NCI-H128 (cell line): ENCODE measurements around the gene ZBTB17.
A peak's percentile ranks its signal among the peaks of the same experiment; 100 is the strongest.
"Not testable (repeated sequence)": the region's sequence is repeated elsewhere in the genome, so short reads cannot be mapped to it uniquely, and the experiment has no call there.

Experiments
- DNase-seq: peaks from one replicate; lab custom pipeline; 2025; ENCODE audit not compliant: unreplicated experiment; lab: John Stamatoyannopoulos, UW

The ZBTB17 gene

DNA sequence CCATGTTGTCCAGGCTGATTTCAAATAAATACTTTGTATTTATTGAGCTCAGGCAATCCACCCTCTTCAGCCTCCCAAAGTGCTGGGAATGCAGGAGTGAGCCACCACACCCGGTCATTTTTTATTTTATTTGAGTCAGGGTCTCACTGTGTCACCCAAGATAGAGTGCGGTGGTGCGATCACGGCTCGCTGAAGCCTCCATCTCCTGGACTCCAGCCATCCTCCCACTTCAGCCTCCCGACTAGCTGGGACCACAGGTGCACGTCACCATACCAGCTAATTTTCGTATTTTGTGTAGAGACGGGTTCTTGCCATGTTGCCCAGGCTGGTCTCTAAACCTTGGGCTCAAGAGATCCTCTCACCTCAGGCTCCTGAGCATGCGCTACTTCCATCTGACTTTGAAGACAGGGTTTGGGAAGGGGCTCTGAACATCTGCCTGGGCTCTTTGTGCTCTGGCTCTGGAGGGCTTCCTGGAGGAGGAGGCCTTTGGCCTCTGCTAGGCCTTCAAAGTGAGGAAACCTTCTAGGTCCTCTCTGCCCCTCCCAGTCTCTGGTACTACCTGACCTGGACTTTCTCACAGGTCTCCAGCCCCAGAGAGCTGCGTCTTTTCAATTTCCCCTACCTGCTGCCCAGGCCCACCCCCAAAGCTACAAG lies 36.2 kb upstream of the ZBTB17 start:
- DNase-seq, result no peak

DNA sequence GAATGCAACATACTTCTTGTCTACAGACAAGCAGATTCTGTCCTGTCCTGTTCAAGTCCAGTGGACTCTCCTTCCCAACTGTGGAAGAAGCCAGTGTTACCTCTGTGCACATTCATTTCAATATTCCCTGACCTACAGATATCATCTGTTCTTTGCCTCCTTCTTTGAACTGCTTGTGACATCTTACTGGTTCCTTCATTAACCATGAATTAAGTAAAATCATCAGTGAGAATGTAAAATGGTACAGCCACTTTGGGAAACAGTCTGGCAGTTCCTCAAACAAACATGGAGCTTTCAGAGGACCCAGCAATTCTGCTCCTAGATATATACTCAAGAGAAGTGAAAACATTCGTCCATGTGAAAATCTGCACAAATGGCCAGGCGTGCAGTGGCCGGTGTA lies 34.9 kb upstream of the ZBTB17 start:
- no peak for DNase-seq

DNA sequence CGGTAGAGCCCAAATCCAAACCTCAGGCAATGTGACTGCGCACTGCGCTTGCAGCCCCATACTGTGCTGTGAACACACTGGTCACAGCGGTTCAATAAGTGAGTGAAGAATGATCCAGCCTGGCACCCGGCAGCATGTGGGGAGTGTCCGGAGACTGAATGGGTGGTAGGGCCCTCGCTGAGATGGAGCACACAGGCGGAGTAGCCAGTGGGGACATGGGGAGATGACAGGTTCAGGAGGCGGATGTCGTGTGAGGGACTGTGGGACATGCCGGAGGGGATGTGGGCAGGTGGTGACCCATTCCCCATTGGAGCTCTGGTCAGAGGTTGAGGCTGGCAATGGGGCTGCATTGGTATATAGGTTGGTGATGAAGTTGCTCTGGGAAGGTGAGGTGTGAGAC lies 33.8 kb upstream of the ZBTB17 start:
- no peak for DNase-seq

DNA sequence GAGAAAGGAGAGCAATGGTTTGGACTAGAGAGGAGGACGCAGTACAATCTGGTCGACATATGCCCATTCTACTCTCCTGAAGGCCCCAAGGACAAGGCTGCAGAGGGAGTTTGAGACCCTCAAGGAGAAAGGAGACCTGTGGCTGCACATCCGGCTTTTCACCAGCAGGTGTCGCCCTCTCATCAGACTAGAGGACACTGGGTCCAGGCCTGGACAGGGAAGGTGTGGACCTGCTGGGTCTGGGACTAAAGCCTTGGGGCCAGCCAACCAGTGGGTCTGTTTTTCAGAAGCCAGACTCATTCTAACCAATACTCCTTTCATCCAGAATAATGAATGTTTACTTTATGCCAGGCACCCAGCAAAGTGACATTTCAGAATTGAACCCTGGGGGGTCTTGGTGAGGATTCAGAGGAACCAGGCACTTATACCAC lies 33.1 kb upstream of the ZBTB17 start:
- peak; percentile 78 for DNase-seq

DNA sequence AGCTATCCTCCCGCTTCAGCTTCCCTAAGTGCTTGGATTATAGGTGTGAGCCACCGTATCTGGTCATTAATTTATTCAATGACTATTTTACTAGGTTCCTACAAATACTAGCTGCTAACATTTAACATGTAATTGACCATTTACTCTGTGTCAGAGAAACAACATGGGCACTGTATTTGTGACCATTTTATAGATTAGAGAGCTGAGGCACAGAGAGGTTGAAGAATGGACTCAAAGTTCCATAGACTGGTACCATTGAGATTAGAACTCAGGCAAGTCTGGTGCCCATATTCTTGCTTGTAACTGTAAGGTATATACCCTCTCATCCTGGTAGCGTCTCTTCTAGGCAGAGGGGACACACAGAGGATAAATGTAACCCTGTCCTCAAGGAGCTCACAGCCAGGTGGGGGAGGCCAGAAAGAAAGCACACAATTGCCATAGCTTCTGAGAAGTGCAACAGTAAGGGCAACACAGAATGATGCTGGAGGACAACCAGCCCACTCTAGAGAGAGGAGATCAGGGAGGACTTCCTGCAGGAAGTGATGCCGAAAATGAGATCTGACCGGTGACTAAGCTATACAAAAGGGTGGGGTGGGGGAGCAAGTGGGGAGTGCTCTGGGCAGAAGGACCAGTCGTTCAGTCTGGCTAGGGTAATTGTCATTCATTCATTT lies 31.9 kb upstream of the ZBTB17 start:
- no peak for DNase-seq

DNA sequence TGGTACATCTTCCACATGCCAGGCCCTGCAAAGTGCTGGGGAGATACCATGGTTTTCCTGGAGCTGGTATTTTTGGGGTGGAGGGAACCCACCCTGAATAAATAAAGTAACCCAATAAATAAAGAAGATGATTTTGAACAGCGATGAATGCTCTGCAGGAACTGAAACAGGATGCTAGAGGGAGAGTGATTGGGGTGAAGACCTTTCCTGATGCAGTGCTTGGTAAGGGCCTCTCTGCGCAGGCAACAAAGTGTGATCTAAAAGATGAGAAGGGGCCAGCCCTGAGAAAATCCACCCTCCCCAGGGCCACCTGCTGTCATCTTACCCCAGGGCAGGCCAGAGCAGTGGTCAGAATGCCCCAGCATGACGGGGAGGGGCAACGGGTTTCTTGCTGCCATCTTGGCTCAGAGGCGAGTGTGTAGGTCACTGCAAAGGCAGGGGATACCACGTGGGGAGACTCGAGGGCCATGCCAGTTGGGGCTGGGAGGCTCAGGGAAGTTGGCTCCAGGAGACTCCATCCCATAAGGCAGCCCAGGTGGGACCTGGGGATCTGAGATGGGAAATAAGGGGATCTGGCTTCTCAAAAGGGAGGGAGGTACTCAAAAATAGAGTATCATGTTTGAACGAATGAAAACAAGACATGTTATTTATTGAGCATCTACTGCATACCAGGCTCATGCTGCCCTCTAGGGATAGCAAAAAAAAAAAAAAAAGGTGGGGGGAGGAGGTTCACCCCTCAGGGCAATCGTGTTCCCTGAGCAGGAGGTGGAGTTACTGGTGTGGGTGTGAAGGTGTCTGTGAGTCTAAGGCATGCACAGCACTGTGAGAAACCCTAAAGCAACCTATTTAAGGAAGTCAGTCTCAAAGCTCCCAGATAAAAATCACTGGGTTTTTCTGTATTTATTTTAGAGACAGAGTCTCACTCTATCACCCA lies 30.9 kb upstream of the ZBTB17 start:
- no peak for DNase-seq

DNA sequence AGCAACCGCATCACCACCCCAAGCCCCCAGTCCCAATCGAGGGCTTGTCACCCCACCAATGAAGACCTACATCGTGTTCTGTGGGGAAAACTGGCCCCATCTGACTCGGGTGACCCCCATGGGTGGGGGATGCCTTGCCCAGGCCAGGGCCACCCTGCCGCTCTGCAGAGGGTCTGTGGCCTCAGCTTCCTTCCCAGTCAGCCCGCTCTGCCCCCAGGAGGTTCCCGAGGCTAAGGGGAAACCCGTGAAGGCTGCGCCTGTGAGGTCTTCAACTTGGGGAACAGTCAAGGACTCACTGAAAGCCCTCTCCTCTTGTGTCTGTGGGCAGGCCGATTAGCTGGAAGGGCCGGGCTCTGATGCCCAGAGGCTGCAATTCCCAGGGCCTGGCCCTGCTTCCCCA lies 30.1 kb upstream of the ZBTB17 start:
- DNase-seq, result no peak

DNA sequence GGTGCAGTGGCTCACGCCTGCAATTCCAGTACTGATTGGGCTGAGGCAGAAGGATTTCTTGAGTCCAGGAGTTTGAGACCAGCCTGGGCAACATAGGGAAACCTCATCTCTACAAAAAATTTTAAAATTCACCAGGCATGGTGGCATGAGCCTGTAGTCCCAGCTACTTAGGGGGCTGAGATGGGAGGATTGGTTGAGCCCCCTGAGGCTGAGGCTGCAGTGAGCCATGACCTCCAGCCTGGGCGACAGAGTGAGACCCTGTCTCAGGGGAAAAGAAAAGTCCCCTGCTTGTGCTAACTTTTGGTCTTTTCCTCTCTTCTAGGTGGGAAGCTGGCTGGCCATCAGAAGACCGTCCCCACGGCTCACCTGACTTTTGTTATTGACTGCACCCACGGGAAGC lies 29.7 kb upstream of the ZBTB17 start:
- no peak for DNase-seq

DNA sequence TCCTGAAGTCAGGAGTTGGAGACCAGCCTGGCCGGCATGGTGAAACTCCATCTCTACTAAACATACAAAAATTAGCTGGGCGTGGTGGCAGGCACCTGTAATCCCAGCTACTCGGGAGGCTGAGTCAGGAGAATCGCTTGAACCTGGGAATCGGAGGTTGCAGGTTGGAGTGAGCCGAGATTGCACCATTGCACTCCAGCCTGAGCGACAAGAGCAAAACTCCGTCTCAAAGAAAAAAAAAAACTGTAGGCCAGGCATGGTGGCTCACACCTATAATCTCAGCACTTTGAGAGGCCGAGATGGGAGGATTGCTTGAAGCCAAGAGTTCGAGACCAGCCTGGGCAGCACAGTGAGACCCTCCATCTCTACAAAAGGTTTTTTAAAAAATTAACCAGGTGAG lies 25.4 kb upstream of the ZBTB17 start:
- DNase-seq, result not testable (repeated sequence)

DNA sequence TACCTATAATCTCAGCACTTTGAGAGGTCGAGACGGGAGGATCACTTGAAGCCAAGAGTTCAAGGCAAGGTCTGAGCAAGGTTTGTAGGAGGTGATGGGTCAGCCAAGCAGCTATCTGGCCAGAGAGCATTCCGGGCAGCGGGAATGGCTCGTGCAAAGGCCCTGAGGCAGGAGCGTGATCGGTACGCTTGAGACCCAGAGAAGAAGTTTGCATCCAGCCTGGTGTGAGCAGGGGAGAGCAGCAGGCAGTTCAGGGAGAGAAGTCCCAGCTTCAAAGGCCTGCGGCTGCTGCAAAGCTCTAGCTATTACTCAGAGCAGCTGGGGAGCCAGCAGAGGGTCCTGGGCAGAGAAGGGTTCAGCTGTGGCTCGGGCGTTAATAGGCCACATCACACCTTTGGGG lies 23.0 kb upstream of the ZBTB17 start:
- no peak for DNase-seq

DNA sequence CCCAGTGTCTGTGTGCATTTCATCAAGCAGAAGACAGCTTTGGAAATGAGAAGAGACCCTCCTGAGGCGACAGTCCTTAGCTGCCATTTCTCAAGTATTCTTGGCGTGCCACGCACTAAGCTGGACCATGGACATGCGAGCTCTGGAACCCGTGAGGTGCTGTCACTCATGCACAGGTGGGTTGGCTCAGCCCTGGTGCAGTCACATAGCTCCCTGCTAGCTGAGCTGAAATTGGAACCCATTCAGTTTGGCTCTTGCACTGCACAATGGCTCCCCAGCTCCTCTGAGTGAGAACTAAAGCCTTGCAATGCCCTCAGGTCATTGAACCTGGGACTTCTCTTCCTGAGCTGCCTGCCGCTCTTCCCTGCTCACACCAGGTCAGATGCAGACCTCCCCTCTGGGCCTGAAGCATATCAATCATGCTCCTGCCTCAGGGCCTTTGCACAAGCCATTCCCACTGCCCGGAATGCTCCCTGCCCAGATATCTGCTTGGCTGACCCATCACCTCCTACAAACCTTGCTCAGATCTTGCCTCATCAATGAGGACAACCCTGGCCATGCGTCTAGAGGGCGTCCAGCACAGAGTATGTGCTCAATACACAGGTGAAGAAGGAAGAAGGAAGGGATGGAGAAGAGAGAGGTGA lies 21.9 kb upstream of the ZBTB17 start:
- no peak for DNase-seq

DNA sequence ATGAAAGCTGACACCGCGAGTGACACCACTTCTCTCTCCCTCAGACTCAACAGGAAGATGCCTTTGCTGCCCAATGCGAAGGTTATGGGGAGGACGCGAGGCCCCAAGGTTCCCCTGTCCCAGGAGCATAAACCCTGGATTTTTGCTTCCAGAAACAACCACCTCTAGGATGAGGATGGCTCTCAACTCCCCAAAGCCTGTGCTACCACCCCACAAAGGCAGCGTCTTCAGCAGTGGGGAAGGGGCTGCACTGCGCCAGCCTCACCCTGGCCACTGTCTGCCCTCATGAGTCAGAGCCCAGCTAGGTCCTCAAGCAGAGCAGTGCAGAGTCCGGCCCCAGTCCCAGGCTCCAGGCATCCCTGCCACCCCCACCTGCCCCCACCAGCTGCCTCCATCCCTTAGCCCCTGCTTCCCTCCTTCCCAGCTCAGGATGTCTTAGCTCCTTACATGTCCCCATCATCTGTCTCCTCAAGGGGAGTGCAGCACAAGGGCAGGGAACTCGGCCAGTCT lies 21.2 kb upstream of the ZBTB17 start:
- no peak for DNase-seq

DNA sequence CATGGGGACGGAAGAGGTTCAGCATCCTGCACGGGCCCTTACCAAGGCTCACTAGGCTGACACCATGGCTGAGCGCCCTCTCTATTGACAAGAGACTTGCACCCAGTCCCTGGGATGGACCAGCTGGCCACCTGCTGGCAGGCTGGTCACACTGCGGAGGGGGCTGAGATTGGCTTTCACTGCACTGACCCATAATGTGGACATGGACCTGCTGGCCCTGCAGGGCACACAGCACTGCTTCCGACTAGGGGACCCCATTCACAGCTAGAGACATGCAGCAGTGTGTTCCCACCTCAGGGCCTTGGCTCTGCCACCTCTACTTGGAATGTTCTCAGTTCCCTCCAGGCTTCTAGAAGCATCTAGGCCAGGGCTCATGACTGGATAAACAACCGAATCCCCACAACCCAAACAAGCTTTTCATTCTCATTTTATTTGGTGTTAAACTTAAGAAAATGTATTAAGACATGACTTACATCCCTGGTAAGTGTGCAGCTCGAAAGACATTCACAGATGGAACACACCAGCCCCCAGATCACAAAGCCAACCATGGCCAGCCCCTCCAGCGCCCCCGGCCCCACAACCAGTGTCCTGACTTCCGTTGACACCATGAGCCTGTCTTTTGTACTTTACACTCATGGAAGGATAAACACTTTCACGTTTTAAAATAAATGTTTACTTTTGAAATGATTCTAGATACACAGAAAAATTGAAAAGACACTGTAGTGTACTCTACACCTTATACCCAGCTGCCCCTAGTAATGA lies 18.9 kb upstream of the ZBTB17 start:
- DNase-seq, result no peak

DNA sequence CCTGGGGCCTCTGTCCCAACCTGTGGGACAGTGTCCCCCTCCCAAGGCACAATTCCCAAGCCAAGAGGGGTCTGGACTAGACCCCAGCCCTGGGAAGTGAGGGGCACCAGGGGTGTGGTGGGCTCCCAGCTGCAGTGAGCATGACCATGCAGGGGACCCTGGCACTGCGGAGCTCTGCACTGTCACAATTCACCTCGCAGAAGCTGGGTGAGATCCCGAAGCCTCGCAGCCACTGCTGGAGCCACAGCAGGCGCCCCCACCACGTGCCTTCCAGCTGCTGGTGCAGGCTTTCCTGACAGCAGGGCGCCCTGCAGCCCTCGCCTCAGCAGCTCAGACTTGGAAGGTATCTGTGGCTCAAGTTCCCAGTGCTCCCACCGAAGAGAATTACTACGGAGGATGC lies 18.2 kb upstream of the ZBTB17 start:
- DNase-seq, result no peak

DNA sequence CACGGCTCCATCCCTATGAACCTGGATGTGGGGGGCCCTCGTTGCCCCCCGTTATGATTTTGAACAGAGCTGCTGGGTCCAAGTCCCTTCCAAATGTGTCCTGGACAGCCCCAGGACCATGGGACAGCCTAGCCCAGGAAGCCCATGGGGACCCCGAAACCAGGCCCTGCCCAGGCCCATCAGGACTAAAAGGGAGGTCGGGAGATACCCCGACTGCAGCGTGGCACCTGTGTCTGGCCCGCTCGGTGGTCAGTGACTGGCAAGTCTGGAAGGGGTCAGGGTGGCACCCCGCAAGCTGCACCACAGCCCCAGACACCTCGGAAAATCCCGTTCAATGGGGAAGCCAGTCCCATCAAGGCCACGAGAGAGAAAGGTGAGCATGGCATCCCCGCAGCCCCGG lies 17.8 kb upstream of the ZBTB17 start:
- DNase-seq, result no peak

DNA sequence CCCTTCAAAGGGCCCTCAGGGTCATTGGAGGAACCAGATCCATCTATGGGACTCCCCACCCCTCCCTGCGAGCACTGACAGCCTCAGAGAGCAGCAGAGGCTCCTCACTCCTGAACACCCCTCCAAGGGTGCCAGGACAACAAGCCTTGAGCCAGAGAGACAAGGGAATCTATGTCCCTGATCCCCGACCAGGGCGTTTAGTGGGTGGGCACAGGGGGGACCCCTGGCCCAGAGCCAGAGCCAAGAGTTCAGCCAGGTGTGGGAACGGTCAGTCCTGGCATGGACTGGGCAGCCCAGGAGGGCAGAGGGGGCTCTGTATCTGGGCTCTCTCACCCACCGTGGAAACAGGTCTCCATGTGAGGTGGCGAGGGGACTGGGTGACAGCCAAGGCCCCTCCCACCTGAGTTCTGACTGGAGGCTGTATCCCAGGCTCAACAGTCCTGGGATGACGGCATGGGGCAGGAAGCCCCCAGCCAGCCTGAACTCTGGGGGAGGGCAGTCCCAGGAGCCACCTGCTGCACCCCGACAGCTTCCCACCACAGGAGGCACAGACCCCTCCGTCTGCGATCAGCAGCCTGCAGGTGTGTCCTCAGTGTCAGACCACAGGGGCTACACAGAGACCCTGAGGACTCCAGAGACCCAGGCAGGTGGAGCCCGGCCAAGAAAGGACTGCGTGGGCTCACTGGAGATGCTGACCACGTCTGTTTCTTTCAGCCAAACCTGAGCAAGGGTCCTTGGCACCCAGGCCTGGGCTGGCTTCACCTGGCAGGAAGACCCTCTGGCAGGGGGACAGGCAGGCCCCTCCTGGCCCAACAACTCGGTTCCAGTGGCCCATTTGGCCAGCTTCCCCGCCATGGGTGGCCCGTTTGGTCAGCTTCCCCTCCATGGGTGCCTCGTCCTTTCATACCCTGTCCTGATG lies 16.9 kb upstream of the ZBTB17 start:
- DNase-seq, result no peak

DNA sequence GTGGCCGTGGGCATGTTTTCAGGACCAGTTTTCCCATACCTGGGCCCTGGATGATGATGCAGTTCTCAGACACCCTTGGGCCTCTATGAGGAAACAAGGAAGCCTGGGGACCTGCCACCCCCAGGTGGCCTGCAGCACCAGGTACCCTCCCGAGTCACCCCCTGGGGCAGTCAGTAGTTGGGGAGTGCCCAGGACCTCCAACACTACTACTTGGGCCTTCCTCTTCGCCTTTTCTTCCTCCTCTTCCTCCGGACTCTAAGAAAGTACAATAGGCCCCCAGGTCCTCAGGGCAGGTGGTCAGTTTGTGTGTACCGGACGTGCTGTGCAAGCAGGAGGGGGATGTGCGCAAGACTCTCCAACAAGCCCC lies 16.3 kb upstream of the ZBTB17 start:
- no peak for DNase-seq

DNA sequence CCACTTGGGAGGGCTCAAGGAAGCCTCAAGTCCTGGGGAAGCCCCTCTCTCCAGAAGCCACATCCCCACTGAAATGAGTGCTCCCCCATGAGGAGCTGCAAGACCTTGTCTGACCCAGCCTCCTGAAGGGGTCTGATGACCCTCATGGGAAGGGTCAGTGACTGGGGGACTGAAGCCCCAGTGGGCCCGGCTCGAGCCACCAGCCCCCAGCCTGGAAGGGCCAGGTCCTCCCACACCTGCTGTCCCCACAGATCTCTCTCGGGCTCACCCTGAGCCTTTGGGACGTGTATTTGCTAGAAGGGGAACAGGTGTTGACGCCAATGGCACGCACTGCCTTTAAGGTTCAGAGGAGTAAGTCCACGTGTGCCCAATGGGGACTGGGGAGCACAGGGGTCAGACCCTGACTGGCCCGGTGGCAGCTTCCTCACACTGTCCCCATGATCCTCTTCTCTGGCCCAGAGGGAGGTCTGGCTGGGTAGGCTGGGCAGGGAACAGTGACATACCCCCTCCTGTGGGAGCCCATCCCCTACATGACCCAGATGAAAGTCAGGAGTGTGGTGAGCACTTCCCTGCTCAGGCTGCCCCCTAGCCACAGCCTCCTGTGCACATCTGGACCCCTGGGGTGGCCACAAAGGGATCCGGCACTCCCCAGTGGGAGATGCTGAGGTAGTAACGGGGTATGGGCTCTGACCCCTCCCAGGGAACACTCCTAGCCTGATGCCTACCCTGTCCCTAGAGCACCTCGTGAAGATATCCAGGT lies 15.7 kb upstream of the ZBTB17 start:
- DNase-seq, result no peak

DNA sequence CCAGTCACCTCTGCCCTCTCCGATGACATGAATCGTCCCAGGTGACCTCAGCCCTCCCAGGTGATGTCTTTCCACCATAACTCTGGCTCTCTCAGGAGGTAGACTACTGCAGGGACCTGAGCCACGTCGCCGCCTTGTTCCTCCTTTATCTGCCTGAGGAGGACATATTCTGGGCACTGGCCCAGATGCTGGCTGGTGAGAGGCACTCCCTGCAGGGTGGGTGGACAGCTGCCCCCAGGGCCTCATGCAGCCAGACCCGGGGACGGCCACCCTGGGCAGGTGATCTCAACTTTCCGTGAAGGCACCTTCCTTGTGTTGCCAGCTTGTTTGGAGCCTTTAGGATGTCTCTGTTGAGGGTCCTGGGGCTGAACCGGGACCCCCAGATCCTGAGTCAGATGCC lies 13.9 kb upstream of the ZBTB17 start:
- no peak for DNase-seq
